CMK (cell line): ENCODE measurements around the gene LRIG1.
A peak's percentile ranks its signal among the peaks of the same experiment; 100 is the strongest.
"Not testable (repeated sequence)": the region's sequence is repeated elsewhere in the genome, so short reads cannot be mapped to it uniquely, and the experiment has no call there.

Source experiments
- DNase-seq: peaks from one replicate; pipeline ENCODE4 v3.0.0-alpha.2; 2010; ENCODE audit warnings: low read depth

LRIG1 gene

GRCh38 chr3:66441129-66441528 is 59.7 kb downstream of the LRIG1 start:
- no peak for DNase-seq

- DNase-seq = peak; percentile 4
These were observed 61.0 kb downstream of the LRIG1 start for GRCh38 chr3:66439666-66440344.

- no peak for DNase-seq
These were observed 62.8 kb downstream of the LRIG1 start for GRCh38 chr3:66438046-66438445.

GRCh38 chr3:66437341-66437929 is 63.4 kb downstream of the LRIG1 start:
- DNase-seq = no peak

- no peak for DNase-seq
These were observed 64.8 kb downstream of the LRIG1 start for GRCh38 chr3:66435989-66436388.

GRCh38 chr3:66434726-66435125 is 66.1 kb downstream of the LRIG1 start:
- DNase-seq = no peak

- no peak for DNase-seq
These were observed 67.4 kb downstream of the LRIG1 start for GRCh38 chr3:66433522-66433782.

- no peak for DNase-seq
These were observed 67.9 kb downstream of the LRIG1 start for GRCh38 chr3:66432767-66433521.

GRCh38 chr3:66432041-66432766 is 68.6 kb downstream of the LRIG1 start:
- DNase-seq = no peak

GRCh38 chr3:66431494-66431893 is 69.3 kb downstream of the LRIG1 start:
- no peak for DNase-seq

GRCh38 chr3:66430876-66431275 is 69.9 kb downstream of the LRIG1 start:
- DNase-seq = no peak

GRCh38 chr3:66428733-66429132 is 72.1 kb downstream of the LRIG1 start:
- DNase-seq = no peak

- no peak for DNase-seq
These were observed 72.8 kb downstream of the LRIG1 start for GRCh38 chr3:66427951-66428474.

- DNase-seq = no peak
These were observed 73.5 kb downstream of the LRIG1 start for GRCh38 chr3:66427352-66427751.

- no peak for DNase-seq
These were observed 74.7 kb downstream of the LRIG1 start for GRCh38 chr3:66426135-66426534.

GRCh38 chr3:66425576-66426114 is 75.2 kb downstream of the LRIG1 start:
- no peak for DNase-seq

GRCh38 chr3:66425032-66425431 is 75.8 kb downstream of the LRIG1 start:
- DNase-seq = no peak

- no peak for DNase-seq
These were observed 77.0 kb downstream of the LRIG1 start for GRCh38 chr3:66423791-66424190.

- DNase-seq = not testable (repeated sequence)
These were observed 78.9 kb downstream of the LRIG1 start for GRCh38 chr3:66421893-66422292.

GRCh38 chr3:66421144-66421543 is 79.7 kb downstream of the LRIG1 start:
- not testable (repeated sequence) for DNase-seq

- DNase-seq = no peak
These were observed 81.8 kb downstream of the LRIG1 start for GRCh38 chr3:66419036-66419435.

GRCh38 chr3:66418475-66418931 is 82.3 kb downstream of the LRIG1 start:
- no peak for DNase-seq
